Hepatocyte (in vitro differentiated cells): ENCODE data around the gene SKIL.

Experiments
- CTCF ChIP-seq: fragments of 200-600 bp; sonication (generic); IDR thresholded peaks from 2 replicates; pipeline ENCODE4 v1.5.1; 2016; ENCODE audit warnings: antibody characterized with exemption, mild to moderate bottlenecking; ENCODE audit not compliant: poor library complexity
- EZH2 ChIP-seq: fragments of 200-600 bp; sonication (generic); IDR thresholded peaks from 2 replicates; pipeline ENCODE4 v1.6.1; 2016; ENCODE audit warnings: antibody characterized with exemption, mild to moderate bottlenecking, borderline replicate concordance

DNA sequence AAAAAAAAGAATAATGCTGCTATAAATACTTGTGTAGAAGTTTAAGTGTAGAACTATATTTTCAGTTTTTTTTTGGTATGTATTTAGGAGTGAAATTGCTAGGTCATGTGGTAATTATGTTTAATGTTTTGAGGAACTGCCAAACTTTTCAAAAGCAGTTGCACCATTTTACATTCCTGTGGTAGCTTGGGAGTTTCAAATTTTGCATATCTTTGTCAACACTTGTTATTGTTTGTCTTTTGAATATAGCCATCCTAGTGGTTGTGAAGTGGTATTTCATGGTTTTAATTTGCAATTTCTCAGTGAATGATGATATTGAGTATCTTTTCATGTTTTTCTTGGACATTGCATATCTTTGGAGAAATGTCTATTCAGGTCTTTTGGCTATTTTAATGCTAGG, 30.4 kb downstream of the SKIL start:
- TF ChIP-seq CTCF = no peak
- no peak for TF ChIP-seq EZH2
